Parathyroid adenoma (tissue), 2 donors: Measurements from ENCODE around the gene ARHGAP23.

Experiments
- H2AFZ ChIP-seq: fragments of 300-600 bp; sonication (generic); one replicate; pipeline ENCODE4 v1.7.0; 2017; ENCODE audit warnings: antibody characterized with exemption, mild to moderate bottlenecking
- H3K27ac ChIP-seq: fragments of 300-600 bp; sonication (generic); one replicate; pipeline ENCODE4 v1.7.0; 2017
- H3K27me3 ChIP-seq: fragments of 300-600 bp; sonication (generic); one replicate; pipeline ENCODE4 v1.7.0; 2017; ENCODE audit warnings: low read length; ENCODE audit not compliant: control insufficient read depth, insufficient read depth
- H3K36me3 ChIP-seq: fragments of 300-600 bp; sonication (generic); one replicate; pipeline ENCODE4 v1.7.0; 2017; ENCODE audit warnings: low read length; ENCODE audit not compliant: control insufficient read depth, insufficient read depth
- H3K4me1 ChIP-seq: fragments of 300-600 bp; sonication (generic); one replicate; pipeline ENCODE4 v1.7.0; 2017; ENCODE audit warnings: control low read depth
- H3K4me2 ChIP-seq: fragments of 300-600 bp; sonication (generic); one replicate; pipeline ENCODE4 v1.7.0; 2017; ENCODE audit warnings: low read length
- H3K4me3 ChIP-seq: fragments of 300-600 bp; sonication (generic); one replicate; pipeline ENCODE4 v1.7.0; 2017; ENCODE audit warnings: low read depth, low read length
- H3K79me2 ChIP-seq: fragments of 300-600 bp; sonication (generic); one replicate; pipeline ENCODE4 v1.7.0; 2017; ENCODE audit warnings: control low read depth
- H3K9ac ChIP-seq: fragments of 300-600 bp; sonication (generic); one replicate; pipeline ENCODE4 v1.7.0; 2017; ENCODE audit warnings: mild to moderate bottlenecking
- H3K9me3 ChIP-seq: fragments of 300-600 bp; sonication (generic); one replicate; pipeline ENCODE4 v1.7.0; 2017; ENCODE audit warnings: low read length; ENCODE audit not compliant: control insufficient read depth
- CTCF ChIP-seq: fragments of 300-600 bp; sonication (generic); IDR thresholded peaks from one replicate; pipeline ENCODE4 v1.7.0; 2017; ENCODE audit warnings: antibody characterized with exemption, mild to moderate bottlenecking
- donor health status: primary hyperparathyroidism.

ARHGAP23 gene

GRCh38 chr17:38532451-38532850, 104.2 kb downstream of the ARHGAP23 start:
- no peak for TF ChIP-seq CTCF
- H3K4me3 ChIP-seq, result no peak overlapping the region
- H3K27me3 ChIP-seq, result no peaks in the 10 kb centered on the region
- no peaks in the 10 kb centered on the region for H3K79me2 ChIP-seq
- H3K27ac ChIP-seq, result no peak overlapping the region
- no peak overlapping the region for H3K4me2 ChIP-seq
- H2AFZ ChIP-seq, result no peak overlapping the region
- no peaks in the 10 kb centered on the region for H3K36me3 ChIP-seq
- H3K4me1 ChIP-seq, result no peaks in the 10 kb centered on the region
- H3K9me3 ChIP-seq, result no peaks in the 10 kb centered on the region
- no peak overlapping the region for H3K9ac ChIP-seq

- Histone ChIP-seq H2AFZ (no peak overlapping the region), H3K4me1 (no peaks in the 10 kb centered on the region), H3K9ac (no peak overlapping the region), H3K4me2 (no peak overlapping the region), H3K4me3 (no peak overlapping the region), H3K79me2 (no peaks in the 10 kb centered on the region), H3K36me3 (no peaks in the 10 kb centered on the region), H3K9me3 (no peaks in the 10 kb centered on the region), H3K27me3 (no peaks in the 10 kb centered on the region), H3K27ac (no peak overlapping the region)
- no peak for TF ChIP-seq CTCF
Measured at GRCh38 chr17:38533241-38533640, 105.0 kb downstream of the ARHGAP23 start.

- Histone ChIP-seq H3K9ac (no peak overlapping the region), H3K27ac (no peak overlapping the region), H3K4me2 (no peak overlapping the region), H3K4me3 (no peak overlapping the region), H3K27me3 (no peaks in the 10 kb centered on the region), H3K9me3 (no peaks in the 10 kb centered on the region), H2AFZ (no peak overlapping the region), H3K36me3 (no peaks in the 10 kb centered on the region), H3K4me1 (no peaks in the 10 kb centered on the region), H3K79me2 (no peaks in the 10 kb centered on the region)
- no peak for TF ChIP-seq CTCF
Measured at GRCh38 chr17:38533866-38534497, 105.7 kb downstream of the ARHGAP23 start.

- Histone ChIP-seq H3K27ac (no peak overlapping the region), H3K36me3 (no peaks in the 10 kb centered on the region), H3K9me3 (no peaks in the 10 kb centered on the region), H3K4me3 (no peak overlapping the region), H3K4me2 (no peak overlapping the region), H3K27me3 (no peaks in the 10 kb centered on the region), H3K79me2 (no peaks in the 10 kb centered on the region), H3K9ac (no peak overlapping the region), H2AFZ (no peak overlapping the region), H3K4me1 (no peaks in the 10 kb centered on the region)
- no peak for TF ChIP-seq CTCF
Measured at GRCh38 chr17:38534498-38534885, 106.2 kb downstream of the ARHGAP23 start.

GRCh38 chr17:38535886-38536285, 107.6 kb downstream of the ARHGAP23 start:
- H3K4me2 ChIP-seq, result no peak overlapping the region
- TF ChIP-seq CTCF, result no peak
- H3K9me3 ChIP-seq, result no peaks in the 10 kb centered on the region
- H3K4me3 ChIP-seq, result no peak overlapping the region
- no peaks in the 10 kb centered on the region for H3K27me3 ChIP-seq
- H3K9ac ChIP-seq, result no peak overlapping the region
- no peak overlapping the region for H2AFZ ChIP-seq
- H3K79me2 ChIP-seq, result no peaks in the 10 kb centered on the region
- no peak overlapping the region for H3K27ac ChIP-seq
- H3K4me1 ChIP-seq, result no peaks in the 10 kb centered on the region
- H3K36me3 ChIP-seq, result no peaks in the 10 kb centered on the region
